ENCODE results near the gene STAMBPL1.

- no peak for TF ChIP-seq CTCF (IDR thresholded peaks at IDR 0.05; ENCODE audit: low read depth, low read length)
- no peak for TF ChIP-seq EZH2phosphoT487 (IDR thresholded peaks at IDR 0.05; ENCODE audit: low read depth)
These were observed 67.0 kb downstream of the STAMBPL1 start for GRCh38 chr10:88946965-88947590.

All from OCI-LY3 (cell line).